Stimulated activated naive CD4-positive, alpha-beta T cell (primary cell): Measurements from ENCODE around the gene SEPTIN1.
"Not testable (repeated sequence)": the region's sequence is repeated elsewhere in the genome, so short reads cannot be mapped to it uniquely, and the experiment has no call there.

Experiments used
- DNase-seq, 6 experiments: peaks; one replicate each; lab custom pipeline; 2025; lab: John Stamatoyannopoulos, UW

The SEPTIN1 gene

GRCh38 chr16:30401768-30402425 lies 19.5 kb upstream of the SEPTIN1 start:
- no peak for DNase-seq

DNA sequence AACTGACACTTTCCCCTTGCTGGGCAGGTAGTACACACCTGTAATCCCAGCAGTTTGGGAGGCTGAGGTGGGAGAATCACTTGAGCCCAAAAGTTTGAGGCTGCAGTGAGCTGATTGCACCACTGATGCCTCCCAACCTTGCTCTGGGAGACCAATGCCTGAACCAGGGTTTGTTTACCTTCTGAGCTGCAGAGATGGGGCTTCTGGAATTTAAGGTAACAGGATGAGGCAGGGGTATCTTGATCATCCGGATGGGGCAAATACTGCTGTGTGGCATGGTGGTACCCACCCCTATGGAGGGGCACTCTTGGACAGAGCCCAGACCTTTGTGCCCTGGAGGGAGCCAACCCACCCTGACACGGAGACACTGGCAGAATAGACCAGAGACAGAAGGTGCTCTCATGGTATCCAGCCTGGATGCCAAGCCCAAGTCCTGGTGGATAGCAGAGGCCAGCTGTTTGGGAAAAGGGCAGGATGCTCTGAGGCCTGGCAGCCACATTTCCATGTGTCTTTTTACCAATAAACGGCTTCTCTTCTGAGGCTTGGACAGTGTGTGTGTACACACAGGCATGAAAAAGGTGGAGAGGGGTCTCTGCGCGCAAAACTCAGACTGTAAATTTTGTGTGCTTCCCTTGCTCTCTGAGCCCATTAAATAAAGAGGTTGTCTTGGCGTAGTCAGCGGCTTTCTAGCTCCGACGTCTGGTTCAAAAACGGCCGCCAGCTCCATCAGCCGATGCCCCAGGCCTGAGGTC lies 17.2 kb upstream of the SEPTIN1 start:
- no peak for DNase-seq

- DNase-seq, result no peak
Measured at GRCh38 chr16:30398661-30399434, 16.5 kb upstream of the SEPTIN1 start.

GRCh38 chr16:30397776-30398660 lies 15.7 kb upstream of the SEPTIN1 start:
- no peak for DNase-seq

GRCh38 chr16:30397056-30397455 lies 14.7 kb upstream of the SEPTIN1 start:
- DNase-seq, result no peak

DNA sequence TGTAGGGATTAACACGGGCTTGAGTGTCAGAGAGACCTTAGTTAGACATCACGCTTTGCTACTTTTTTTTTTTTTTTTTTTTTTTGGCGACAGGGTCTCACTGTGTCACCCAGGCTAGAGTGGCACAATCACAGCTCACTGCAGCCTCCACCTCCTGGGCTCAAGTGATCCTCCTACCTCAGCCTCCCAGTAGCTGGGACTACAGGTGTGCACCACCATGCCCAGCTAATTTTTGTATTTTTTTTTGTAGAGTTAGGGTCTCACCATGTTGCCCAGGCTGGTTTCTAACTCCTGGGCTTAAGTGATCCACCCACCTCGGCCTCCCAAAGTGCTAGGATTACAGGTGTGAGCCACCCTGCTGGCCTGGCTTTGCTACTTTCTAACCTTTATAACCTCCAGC lies 14.3 kb upstream of the SEPTIN1 start:
- DNase-seq, result not testable (repeated sequence)

- no peak for DNase-seq
Measured at GRCh38 chr16:30395992-30396585, 13.7 kb upstream of the SEPTIN1 start.

DNA sequence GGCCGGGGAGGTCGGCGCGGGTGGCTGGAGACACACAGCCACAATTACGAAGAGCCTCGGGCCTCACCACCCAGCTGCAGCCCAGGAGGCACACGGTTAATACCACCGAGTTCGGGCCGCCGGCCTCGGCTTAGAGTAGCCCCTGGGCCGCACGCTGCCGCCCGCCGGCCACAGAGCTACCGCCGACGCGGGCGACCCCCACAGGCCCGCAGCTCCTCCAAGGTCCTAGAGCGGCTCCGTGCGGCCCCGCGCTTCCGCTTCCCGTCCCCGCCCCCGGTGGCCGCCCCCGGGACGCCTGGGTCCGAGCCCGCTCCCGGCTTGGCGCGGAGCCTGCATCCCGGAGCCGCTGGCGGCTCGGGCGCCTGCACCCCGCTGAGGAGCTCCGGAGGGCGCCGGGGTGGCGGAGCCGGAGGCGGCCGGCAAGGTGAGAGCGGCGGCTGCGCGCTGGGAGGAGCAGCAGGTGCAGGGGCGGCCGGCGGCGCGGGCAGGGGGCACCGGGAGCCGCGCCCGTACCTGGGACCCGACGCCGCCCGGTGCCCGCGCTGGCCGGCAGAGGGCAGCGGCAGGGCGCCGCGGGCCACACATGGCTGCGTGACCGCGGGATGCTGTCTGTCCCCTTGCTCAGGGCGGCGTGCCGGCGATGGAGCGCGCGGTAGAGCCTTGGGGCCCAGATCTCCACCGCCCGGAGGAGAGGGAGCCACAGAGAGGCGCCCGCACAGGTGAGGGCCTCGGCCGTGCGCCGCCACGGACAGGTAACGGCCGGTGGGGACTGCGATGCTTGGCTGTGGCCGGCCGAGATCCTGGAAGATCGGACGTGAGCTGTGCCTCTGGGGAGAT lies 13.0 kb upstream of the SEPTIN1 start, which contains the start of gene ZNF48:
Gene ZNF48, plus strand, starts transcription at position 266 of the 837 bp plus-strand sequence. Its CDS starts 375 bp downstream, at position 641.
- DNase-seq, result peak in 5 of 6 experiments; percentile 20 to 56 (median 39)

DNA sequence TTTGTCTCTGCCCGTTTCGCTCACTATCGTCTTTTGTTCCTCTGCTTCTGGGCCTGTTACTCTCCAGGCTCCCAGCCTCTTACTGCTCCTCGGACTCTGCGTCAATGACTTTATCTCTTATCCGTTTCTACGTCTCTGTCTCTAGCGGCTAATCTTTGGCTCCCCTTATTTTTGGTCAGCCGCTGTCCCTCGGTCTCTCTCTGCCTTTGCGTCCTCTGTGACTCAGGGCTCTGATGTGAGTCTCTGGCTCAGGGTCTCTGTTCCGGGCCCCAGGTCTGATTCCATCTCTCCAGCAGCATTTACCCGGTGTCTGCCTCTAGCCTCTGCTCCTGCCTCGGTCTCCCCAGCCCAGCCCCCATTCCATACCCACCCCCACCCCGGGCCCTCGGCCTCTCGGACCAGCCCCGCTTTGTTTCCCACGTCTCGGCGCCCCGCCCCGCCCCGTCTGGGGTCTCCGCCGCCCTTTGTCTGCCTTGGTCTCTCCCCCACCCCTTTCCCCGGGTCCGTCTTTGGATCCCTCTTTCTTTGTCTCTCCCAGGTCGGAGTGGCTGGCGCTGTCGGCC lies 12.3 kb upstream of the SEPTIN1 start:
- DNase-seq, result peak in 1 of 6 experiments; percentile 10

DNA sequence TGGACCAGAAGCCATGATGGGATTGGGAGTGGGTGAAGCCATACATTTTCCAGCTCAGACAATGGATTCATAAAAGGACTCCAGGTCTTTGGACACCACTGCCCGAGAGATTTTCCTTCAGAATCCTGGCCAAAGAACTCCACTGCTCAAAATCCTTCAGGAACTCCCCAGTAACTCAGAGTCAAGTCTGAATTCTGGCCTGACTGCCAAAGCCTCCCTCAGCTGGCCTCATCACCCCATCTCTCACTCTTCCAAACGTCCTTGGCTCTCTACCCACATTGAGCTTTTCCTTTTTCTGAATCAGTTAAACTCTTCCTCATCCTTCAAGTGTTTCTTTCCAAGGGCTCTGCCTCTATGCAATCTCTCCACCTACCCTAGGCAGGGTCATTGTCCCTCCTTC lies 1.2 kb upstream of the SEPTIN1 start:
- DNase-seq, result no peak

GRCh38 chr16:30381291-30382041 lies 895 bp downstream of the SEPTIN1 start:
- DNase-seq, result peak in 1 of 6 experiments; percentile 14

- no peak for DNase-seq
Measured at GRCh38 chr16:30380803-30381208, 1.6 kb downstream of the SEPTIN1 start.

DNA sequence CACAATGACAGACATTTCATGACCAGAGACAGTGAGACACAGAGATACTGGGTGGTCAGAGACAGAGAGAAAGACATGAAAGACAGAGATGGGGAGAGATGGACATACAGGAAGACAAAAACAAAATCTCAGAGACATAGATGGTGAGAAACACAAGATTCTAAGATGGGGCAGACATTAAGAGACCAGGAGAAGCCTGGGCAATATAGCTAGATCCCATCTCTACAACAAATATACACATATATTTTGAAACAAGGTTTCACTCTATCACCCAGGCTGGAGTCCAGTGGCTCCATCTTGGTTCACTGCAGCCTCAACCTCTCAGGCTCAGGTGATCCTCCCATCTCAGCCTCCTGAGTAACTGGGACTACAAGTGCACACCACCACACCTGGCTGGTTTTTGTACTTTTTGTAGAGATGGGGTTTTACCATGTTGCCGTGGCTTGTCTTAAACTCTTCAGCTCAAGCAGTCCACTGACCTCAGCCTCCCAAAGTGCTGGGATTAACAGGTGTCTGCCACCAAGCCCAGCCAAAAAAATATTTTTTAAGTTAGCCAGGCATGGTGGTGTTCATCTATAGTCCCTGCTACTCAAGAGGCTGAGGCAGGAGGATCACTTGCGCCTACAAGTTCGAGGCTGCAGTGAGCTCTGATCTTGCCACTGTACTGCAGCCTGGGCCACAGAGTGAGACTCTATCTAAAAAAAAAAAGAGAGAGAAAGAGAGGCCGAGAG lies 2.1 kb downstream of the SEPTIN1 start:
- no peak for DNase-seq

GRCh38 chr16:30379158-30379783 lies 3.1 kb downstream of the SEPTIN1 start:
- DNase-seq, result no peak

DNA sequence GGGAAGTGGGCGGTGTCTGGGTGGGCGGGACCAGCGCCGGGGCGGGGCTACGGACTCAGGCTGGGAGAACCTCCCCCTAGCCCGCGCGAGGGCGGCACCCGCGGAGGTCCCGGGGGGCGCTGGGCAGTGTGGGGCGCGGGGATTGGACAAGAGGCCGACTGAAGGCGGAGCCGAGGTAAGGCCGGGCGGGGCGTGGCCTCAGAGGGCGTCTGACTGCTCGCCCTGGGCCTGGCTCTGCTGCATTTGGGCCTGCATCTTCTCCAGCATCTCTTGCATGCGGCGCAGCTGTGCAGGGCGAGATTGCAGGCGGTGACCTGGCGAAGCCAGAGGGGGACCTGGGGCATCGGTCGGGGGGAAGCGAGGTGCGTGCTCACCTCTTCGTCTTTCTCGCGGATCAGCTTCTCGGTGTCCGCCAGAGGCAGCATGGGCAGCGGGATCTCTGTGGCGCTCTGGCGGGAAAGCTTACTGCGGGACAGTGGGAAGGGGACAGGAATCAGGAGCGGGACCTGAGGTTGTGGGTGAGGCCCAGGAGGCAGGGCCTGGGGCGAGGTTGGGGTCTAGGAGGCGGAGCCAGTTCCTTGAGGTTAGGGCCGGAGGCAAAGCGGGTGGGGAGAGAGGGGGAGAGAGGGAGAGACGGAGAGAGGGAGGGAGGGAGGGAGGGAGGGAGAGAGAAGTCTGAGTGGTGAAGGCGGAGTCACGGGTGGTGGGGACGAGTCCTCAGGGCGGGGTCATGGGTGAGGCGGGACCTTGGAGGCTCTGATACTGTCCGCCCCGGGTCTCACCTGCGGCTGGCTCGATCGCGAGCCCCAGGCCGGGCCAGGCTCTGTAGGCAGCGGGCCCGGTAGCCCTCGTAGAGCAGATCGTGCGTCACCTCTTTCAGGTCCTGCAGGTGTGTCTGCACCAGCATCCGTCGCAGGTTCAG lies 3.9 kb downstream of the SEPTIN1 start:
- DNase-seq, result peak; percentile 99 to 100 (median 99)

DNA sequence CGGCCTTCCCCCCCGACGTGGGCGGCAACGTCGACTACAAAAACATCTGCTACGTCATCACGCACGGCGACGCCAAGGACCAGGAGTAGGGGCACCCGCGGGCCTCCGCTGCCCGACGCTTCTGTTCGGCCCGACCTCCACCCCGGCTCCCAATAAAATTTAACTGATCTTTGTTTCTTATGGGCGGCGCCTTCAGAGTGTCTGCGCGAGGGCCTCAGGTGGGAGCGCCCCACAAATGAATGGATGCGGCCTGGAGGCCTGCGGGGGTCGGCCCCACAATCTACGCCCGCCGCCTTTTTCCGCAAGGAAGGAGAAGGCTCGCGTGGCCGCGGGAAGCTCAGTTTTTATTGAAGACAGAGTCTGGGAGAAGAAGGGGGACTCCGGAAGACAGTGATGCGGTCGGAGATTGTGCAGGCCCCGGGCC lies 4.5 kb downstream of the SEPTIN1 start:
- peak; percentile 85 to 97 (median 91) for DNase-seq
